Lower leg skin (tissue), 4 donors: ENCODE data around the gene RNF19B. TPM values are rescaled to one million over a fixed set of nuclear protein-coding genes. Genes with fewer than 3 reads are reported as not detected.

ENCODE experiments used
- DNase-seq, 2 donors: peaks; one replicate each; pipeline ENCODE4 v3.0.0-alpha.2; 2019; ENCODE audit warnings: low spot score in 2 of 2
- H3K4me3 ChIP-seq: fragments of 200-600 bp; sonication (generic); 2 replicates; pipeline ENCODE4 v1.5.1; 2017; ENCODE audit warnings: mild to moderate bottlenecking, low read depth; ENCODE audit not compliant: poor library complexity, severe bottlenecking
- CTCF ChIP-seq, 3 donors: fragments of 450-650 bp; IDR thresholded peaks; one replicate each; pipeline ENCODE4 v1.5.1; 2016; ENCODE audit warnings: antibody characterized with exemption in 3 of 3, mild to moderate bottlenecking in 3 of 3, moderate library complexity in 2 of 3
- POLR2A ChIP-seq, 2 donors: fragments of 450-650 bp; IDR thresholded peaks; one replicate each; pipeline ENCODE4 v1.6.1; 2016 to 2017; ENCODE audit warnings: antibody characterized with exemption in 2 of 2, mild to moderate bottlenecking in 1 of 2, moderate library complexity in 1 of 2
- WGBS, 2 donors: methylation state at CpG; one replicate each; pipeline ENCODE4 v1.1.5; 2018; 5-methylcytosine and 5-hydroxymethylcytosine counted together
- intact Hi-C: fragments of 100-400 bp; cut with DNase I; formaldehyde crosslinking; loops from one replicate; pipeline ENCODE4 v1.15.0; 2023; ENCODE audit warnings: low total_unique reads
- total RNA-seq, 4 donors: library from RNA; depleted of rRNA; stranded (reverse); fragments of >200 nt; gene quantifications; one replicate each; pipeline ENCODE4 v1.1.0, GENCODE V29; 2016

The RNF19B gene
- total RNA-seq, 4 donors from 2014 or later, result 29.5 to 42.6 (median 37.5) TPM

GRCh38 chr1:32888677-32889420 lies 75.8 kb downstream of the RNF19B start:
- intact Hi-C loops, result no loop called here
- TF ChIP-seq CTCF (IDR thresholded peaks at IDR 0.05) (no peak), POLR2A (IDR thresholded peaks at IDR 0.05) (no peak)
- DNase-seq, result no peak
- 90 to 91% methylated on average over 24 of the region's 24 CpGs for WGBS, 2 donors
- no peak overlapping the region for H3K4me3 ChIP-seq

GRCh38 chr1:32888134-32888533 lies 76.5 kb downstream of the RNF19B start:
- DNase-seq, result no peak
- intact Hi-C loops, result no loop called here
- WGBS, 2 donors, result 79 to 89% methylated on average over 3 of the region's 3 CpGs
- H3K4me3 ChIP-seq, result no peak overlapping the region
- no peak for TF ChIP-seq CTCF (IDR thresholded peaks at IDR 0.05)
- no peak for TF ChIP-seq POLR2A (IDR thresholded peaks at IDR 0.05)

- WGBS, 2 donors, result 72 to 74% methylated on average over 12 of the region's 12 CpGs
- DNase-seq, result no peak
- H3K4me3 ChIP-seq, result no peak overlapping the region
- intact Hi-C loops, result no loop called here
- peak in 1 of 3 donors; percentile 14 for TF ChIP-seq CTCF (IDR thresholded peaks at IDR 0.05)
- no peak for TF ChIP-seq POLR2A (IDR thresholded peaks at IDR 0.05)
Observed at GRCh38 chr1:32887623-32888022, 77.0 kb downstream of the RNF19B start.

GRCh38 chr1:32886828-32887414 lies 77.7 kb downstream of the RNF19B start:
- H3K4me3 ChIP-seq, result no peak overlapping the region
- intact Hi-C loops, result no loop called here
- TF ChIP-seq CTCF (IDR thresholded peaks at IDR 0.05), result no peak
- 46 to 51% methylated on average over 16 to 17 of the region's 19 CpGs for WGBS, 2 donors
- no peak for DNase-seq

Other genes with a start within 250 kb of the RNF19B start
- 10 to 100 TPM; 24.8 to 40.0 (median 30.2) TPM for gene YARS1, start 147.5 kb downstream of the RNF19B start, total RNA-seq
- gene S100PBP, start 147.2 kb downstream of the RNF19B start, total RNA-seq, result 10 to 100 TPM; 11.0 to 32.1 (median 18.2) TPM
- gene FNDC5, start 93.9 kb downstream of the RNF19B start, total RNA-seq, result under 1 TPM in 2 of 4 donors, not detected in 2; 0.27 to 0.58 TPM
- under 1 TPM in 1 of 4 donors, not detected in 3; 0.19 TPM for gene HPCA, start 78.3 kb downstream of the RNF19B start, total RNA-seq
- 100 to 1,000 TPM; 122 to 245 (median 198) TPM for gene TMEM54, start 63.4 kb downstream of the RNF19B start, total RNA-seq
- 100 to 1,000 TPM in 3 of 4 donors, 10 to 100 TPM in 1; 90.0 to 247 (median 144) TPM for gene AK2, start 72.1 kb upstream of the RNF19B start, total RNA-seq
- gene AZIN2, start 116.3 kb upstream of the RNF19B start, total RNA-seq, result 10 to 100 TPM in 1 of 4 donors, 1 to 10 TPM in 3; 2.2 to 13.7 (median 3.5) TPM
- gene TRIM62, start 217.2 kb upstream of the RNF19B start, total RNA-seq, result 10 to 100 TPM; 25.8 to 32.0 (median 29.9) TPM